Measurements from ENCODE around the gene SCYL2.
"Not testable (repeated sequence)": the region's sequence is repeated elsewhere in the genome, so short reads cannot be mapped to it uniquely, and the experiment has no call there.

- TF ChIP-seq, protein P1, sequence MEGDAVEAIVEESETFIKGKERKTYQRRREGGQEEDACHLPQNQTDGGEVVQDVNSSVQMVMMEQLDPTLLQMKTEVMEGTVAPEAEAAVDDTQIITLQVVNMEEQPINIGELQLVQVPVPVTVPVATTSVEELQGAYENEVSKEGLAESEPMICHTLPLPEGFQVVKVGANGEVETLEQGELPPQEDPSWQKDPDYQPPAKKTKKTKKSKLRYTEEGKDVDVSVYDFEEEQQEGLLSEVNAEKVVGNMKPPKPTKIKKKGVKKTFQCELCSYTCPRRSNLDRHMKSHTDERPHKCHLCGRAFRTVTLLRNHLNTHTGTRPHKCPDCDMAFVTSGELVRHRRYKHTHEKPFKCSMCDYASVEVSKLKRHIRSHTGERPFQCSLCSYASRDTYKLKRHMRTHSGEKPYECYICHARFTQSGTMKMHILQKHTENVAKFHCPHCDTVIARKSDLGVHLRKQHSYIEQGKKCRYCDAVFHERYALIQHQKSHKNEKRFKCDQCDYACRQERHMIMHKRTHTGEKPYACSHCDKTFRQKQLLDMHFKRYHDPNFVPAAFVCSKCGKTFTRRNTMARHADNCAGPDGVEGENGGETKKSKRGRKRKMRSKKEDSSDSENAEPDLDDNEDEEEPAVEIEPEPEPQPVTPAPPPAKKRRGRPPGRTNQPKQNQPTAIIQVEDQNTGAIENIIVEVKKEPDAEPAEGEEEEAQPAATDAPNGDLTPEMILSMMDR (IDR thresholded peaks at IDR 0.05): not testable (repeated sequence)
- not testable (repeated sequence) for TF ChIP-seq POLR2A (IDR thresholded peaks at IDR 0.05)
These were observed 1.9 kb upstream of the SCYL2 start for GRCh38 chr12:100265107-100265506.

Measured in adrenal gland (tissue), 5 donors.